Embryonic facial prominence (tissue), 1 donor: Measurements from ENCODE around the gene CDC42SE2.

Experiments
- DNase-seq: peaks from one replicate; pipeline ENCODE4 v3.0.0-alpha.2; 2016; ENCODE audit errors: extremely low spot score

Gene CDC42SE2

GRCh38 chr5:131433109-131433508 lies 169.3 kb downstream of the CDC42SE2 start:
- DNase-seq, result no peak

GRCh38 chr5:131436081-131436480 lies 172.2 kb downstream of the CDC42SE2 start:
- no peak for DNase-seq

- no peak for DNase-seq
Observed at GRCh38 chr5:131441184-131441583, 177.3 kb downstream of the CDC42SE2 start.
